HG02610 (cell line): Measurements from ENCODE around the gene SERPINE1.
"Not testable (repeated sequence)": the region's sequence is repeated elsewhere in the genome, so short reads cannot be mapped to it uniquely, and the experiment has no call there.

Experiments used
- ATAC-seq: cut with Tn5 transposase; IDR thresholded peaks from one replicate; pipeline ENCODE4 v1.9.1; 2021; ENCODE audit warnings: mild to moderate bottlenecking, moderate library complexity; ENCODE audit not compliant: unreplicated experiment

Gene SERPINE1

GRCh38 chr7:101100858-101101847, 25.8 kb upstream of the SERPINE1 start:
- ATAC-seq = no peak

DNA sequence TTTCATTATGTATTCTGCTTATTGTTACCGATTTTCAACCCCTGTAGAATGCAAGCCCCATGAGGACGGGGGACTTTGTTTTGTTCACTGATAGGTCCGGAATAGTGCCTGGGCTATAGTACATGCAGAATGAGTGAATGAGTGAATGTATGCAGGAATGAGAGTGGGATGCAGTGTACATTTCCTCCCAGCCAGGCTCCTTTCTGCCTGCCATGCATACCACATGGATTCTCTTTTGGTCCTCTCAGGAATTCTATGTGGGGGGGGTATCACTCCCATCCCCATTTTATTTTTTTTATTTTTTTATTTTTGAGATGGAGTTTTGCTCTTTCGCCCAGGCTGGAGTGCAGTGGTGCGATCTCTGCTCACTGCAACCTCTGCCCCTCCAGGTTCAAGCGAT, 24.9 kb upstream of the SERPINE1 start:
- ATAC-seq = no peak

DNA sequence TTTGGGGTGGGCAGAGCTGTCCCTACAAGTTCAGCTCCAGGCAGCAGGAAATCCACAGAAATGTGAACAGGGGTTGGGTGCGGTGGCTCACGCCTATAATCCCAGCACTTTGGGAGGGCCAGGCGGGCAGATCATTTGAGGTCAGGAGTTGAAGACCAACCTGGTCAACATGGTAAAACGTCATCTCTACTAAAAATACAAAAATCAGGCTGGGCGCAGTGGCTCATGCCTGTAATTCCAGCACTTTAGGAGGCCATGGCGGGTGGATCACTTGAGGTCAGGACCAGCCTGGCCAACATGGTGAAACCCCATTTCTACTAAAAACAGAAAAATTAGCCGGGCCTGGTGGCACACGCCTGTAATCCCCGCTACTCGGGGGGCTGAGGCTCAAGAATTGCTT, 23.2 kb upstream of the SERPINE1 start:
- ATAC-seq = not testable (repeated sequence)

DNA sequence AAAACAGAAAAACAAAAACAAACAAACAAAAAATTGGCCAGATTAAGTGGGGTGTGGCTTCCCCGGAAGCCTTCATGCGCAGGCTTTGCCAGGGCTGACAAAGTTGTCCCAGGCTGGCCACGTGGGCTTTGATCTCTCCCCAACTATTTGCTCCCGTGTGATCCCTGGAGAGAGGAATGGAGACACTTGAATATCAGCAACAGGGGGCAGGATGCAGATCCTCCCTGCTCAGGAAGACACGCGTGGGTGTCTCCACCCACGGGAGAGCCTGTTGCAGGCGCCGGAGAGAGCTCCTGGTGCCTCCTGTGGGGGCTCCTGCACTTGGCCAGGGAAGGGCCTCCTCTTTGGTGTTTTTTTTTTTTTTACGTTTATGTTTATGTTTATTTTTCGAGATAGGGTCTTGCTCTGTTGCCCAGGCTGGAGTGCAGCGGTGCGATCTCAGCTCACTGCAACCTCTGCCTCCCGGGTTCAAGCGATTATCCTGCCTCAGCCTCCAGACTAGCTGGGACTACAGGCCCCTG, 22.7 kb upstream of the SERPINE1 start:
- no peak for ATAC-seq

- ATAC-seq = no peak
These were observed 22.1 kb upstream of the SERPINE1 start for GRCh38 chr7:101104799-101105198.

GRCh38 chr7:101105248-101105647, 21.7 kb upstream of the SERPINE1 start:
- not testable (repeated sequence) for ATAC-seq

DNA sequence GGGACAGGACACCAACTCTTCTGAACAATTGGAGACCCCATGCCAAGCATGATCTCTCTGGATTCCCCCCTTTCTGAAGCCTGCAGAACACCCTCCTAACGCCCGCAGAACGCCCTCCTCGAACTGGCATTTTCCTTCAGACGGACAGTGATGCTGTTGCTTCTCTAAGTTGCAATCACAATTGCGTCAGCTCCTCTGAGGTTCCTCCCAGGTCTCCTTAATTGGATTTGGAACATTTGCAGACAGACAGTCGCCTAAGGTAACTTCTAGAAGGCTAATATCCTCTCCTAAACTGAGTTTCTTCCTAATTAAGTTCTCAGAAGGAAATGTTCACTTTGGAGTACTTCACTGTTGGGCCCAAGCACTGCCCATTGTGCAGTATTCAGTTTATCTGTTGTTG, 20.5 kb upstream of the SERPINE1 start:
- ATAC-seq = no peak

DNA sequence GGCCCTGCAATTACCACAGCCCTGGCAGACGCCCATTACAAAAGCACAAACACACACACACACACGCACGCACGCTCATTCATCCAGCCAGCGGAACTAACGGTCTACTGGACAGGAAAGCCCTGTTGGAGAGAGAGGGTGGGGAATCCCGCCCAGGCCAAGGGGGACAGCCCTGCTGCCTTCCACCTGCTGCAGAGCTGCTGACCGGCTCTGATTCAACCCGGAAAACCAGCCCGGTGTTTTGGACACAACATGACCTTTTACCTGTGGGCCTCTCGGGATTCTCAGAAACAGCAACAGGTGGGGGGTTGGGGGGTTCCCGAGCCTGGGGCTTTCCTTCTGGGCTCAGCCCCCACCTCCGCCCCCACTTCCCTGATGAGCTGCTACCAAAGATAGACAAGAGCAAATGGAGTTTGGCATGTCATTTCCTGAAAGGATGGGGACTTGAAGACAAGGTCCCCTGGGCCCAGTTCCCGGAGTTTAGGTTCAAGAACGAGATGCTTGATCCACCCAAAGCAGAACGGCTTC, 18.5 kb upstream of the SERPINE1 start:
- ATAC-seq = no peak

DNA sequence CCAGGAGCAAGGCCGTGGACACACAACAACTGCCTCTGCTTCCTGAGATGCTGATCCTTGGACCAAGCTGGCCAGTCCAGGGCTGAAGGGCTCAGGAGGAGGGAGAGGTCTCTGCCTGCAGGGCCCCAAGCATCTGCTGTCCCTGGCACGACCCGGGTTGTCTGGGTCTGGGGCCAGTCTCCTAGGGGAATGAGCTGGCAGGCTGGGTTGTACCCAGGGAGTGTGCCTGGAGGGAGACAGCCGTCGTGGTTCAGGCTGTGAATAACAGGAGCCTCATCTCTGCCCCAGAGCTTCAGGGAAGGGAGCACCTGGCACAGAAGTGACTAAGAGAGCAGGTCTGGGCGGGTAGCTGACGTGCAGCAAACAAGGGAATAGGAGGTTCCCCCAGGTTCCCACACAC, 17.9 kb upstream of the SERPINE1 start:
- no peak for ATAC-seq

GRCh38 chr7:101109368-101109767, 17.5 kb upstream of the SERPINE1 start:
- ATAC-seq = no peak

- no peak for ATAC-seq
These were observed 15.6 kb upstream of the SERPINE1 start for GRCh38 chr7:101111261-101111660.

GRCh38 chr7:101112233-101112632, 14.7 kb upstream of the SERPINE1 start:
- ATAC-seq = no peak

DNA sequence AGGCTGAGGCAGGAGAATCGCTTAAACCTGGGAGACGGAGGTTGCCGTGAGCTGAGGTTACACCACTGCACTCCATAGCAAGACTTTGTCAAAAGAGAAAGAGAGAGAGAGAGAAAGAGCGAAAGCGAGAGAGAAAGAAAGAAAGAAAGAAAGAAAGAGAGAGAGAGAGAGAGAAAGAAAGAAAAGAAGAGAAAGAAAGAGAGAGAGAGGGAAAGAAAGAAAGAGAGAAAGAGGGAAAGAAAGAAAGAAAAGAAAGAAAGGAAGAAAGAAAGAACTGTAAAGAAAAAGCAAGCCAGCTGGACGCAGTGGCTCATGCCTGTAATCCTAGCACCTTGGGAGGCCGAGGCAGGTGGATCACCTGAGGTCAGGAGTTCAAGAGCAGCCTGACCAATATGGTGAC, 13.8 kb upstream of the SERPINE1 start:
- not testable (repeated sequence) for ATAC-seq

GRCh38 chr7:101113836-101114235, 13.1 kb upstream of the SERPINE1 start:
- no peak for ATAC-seq

GRCh38 chr7:101114492-101114891, 12.4 kb upstream of the SERPINE1 start:
- no peak for ATAC-seq

GRCh38 chr7:101115215-101115614, 11.7 kb upstream of the SERPINE1 start:
- no peak for ATAC-seq

DNA sequence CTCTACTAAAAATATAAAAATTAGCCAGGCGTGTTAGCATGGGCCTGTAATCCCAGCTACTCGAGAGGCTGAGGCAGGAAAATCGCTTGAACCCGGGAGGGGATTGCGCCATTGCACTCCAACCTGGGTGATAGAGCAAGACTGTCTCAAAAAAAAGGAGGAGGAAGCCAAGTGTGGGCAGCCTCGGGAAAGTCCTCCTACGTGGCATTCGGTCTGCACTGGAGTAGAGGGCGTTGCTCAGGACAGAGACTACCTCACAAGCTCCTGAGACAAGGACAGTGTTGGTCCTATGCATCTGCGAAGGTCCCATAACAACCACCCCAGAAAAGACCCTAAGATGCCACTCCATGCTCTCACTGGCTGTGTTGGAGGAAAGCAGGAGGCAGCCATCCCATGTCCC, 10.0 kb upstream of the SERPINE1 start:
- no peak for ATAC-seq

GRCh38 chr7:101118856-101119255, 8.0 kb upstream of the SERPINE1 start:
- no peak for ATAC-seq

DNA sequence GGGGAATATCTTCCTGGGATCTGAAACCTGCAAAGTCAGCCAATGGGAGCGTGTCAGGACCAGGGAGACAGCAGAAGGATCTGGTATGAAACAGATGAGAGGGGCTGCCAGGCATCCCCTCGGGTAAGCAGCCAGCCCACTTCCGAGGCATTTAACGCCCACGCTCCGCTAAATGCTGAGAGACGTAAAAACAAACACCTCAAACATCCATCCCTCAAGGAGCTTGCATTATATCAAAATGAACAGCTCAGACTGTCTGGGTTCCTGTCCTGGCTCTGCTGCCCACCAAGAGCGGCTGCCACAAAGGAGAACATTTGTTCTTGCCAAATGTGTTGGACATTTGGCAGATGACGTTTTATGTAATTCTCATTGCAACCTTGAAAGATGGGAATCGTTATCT, 7.0 kb upstream of the SERPINE1 start:
- ATAC-seq = no peak

GRCh38 chr7:101120315-101120714, 6.6 kb upstream of the SERPINE1 start:
- ATAC-seq = no peak

DNA sequence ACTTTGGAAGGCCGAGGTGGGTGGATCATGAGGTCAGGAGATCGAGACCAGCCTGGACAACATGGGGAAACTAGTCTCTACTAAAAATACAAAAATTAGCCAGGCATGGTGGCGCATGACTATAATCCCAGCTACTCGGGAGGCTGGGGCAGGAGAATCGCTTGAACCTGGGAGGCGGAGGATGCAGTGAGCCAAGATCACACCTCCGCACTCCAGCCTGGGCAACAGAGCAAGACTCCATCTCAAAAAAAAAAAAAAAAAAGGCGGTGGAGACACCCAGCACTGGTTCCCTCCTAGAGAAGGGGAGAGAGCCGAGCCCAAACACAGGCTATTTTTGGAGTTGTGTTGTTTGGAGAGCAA, 5.3 kb upstream of the SERPINE1 start:
- ATAC-seq = not testable (repeated sequence)
